K562 (cell line): ENCODE results near the gene F11R. TPM values are rescaled to one million over a fixed set of nuclear protein-coding genes. Genes with fewer than 3 reads are reported as not detected.

Experiments
- ATAC-seq: fragments of 200-7000 bp; cut with Tn5 transposase; 3 replicates; pipeline ENCODE4 v1.9.1; 2020; ENCODE audit warnings: moderate library complexity
- BruUV-seq: library from RNA; stranded (reverse); fragments of 400-500 nt; replicated peaks from 2 replicates; lab custom pipeline; 2021; lab: Mats Ljungman, UMichigan
- CTCF ChIA-PET: fragments of 300-600 bp; formaldehyde crosslinking; extraction: SDS; loops from one replicate; lab custom pipeline; 2021; ENCODE audit warnings: low intra/inter-chr PET ratio; lab: Yijun Ruan, JAX
- POLR2A ChIA-PET: fragments of 300-600, 350-650 bp; sonication (Branson Sonifier 250); formaldehyde crosslinking; extraction: SDS; loops from one replicate; lab custom pipeline; 2021; ENCODE audit warnings: antibody characterized with exemption, inconsistent platforms; lab: Yijun Ruan, JAX
- DNase-seq, 4 experiments: peaks; one replicate each; pipeline versions ENCODE4 v3.0.0 to v3.0.0-alpha.2; 2011 to 2018; ENCODE audit warnings: low spot score in 3 of 4, mixed read lengths in 3 of 4; ENCODE audit errors: extremely low read depth in 1 of 4
- FAIRE-seq: peaks from 2 replicates; lab custom pipeline; 2011; peaks lifted over from hg19 to GRCh38; lab: Jason Lieb, UNC
- H2AFZ ChIP-seq: 2 replicates; pipeline ENCODE4 v1.6.0; 2011; ENCODE audit warnings: low read depth, low read length, control low read depth, inconsistent platforms
- H3K27ac ChIP-seq: fragments of 200-600 bp; 3 replicates; pipeline ENCODE4 v1.8.0; 2011; ENCODE audit warnings: low read depth, mild to moderate bottlenecking, control low read depth, inconsistent platforms, low read length, moderate library complexity, mixed read lengths; ENCODE audit errors: extremely low read depth
- H3K27me3 ChIP-seq, 2 experiments: fragments of 300-600 bp in 1 of 2; 2 replicates in 1 of 2; 3 replicates in 1 of 2; pipeline versions ENCODE4 v1.6.0 to v1.8.0; 2011; ENCODE audit warnings: inconsistent platforms in 2 of 2, low read length in 2 of 2, mild to moderate bottlenecking in 1 of 2, mixed read lengths in 1 of 2, moderate library complexity in 1 of 2; ENCODE audit not compliant: control insufficient read depth in 2 of 2, insufficient read depth in 2 of 2
- H3K36me3 ChIP-seq: fragments of 300-600 bp; 3 replicates; pipeline ENCODE4 v1.8.0; 2011; ENCODE audit warnings: mild to moderate bottlenecking, low read length, inconsistent platforms; ENCODE audit not compliant: control insufficient read depth, insufficient read depth
- H3K4me1 ChIP-seq, 2 experiments: fragments of 200-600 bp in 1 of 2; replicated peaks in 1 of 2; 2 replicates in 1 of 2; 3 replicates in 1 of 2; pipeline versions ENCODE4 v1.5.1 to v1.8.0; 2011; ENCODE audit warnings: inconsistent platforms in 2 of 2, low read length in 2 of 2, mild to moderate bottlenecking in 1 of 2, mixed read lengths in 1 of 2, moderate library complexity in 1 of 2; ENCODE audit not compliant: control insufficient read depth in 2 of 2, insufficient read depth in 2 of 2
- H3K4me2 ChIP-seq: 2 replicates; pipeline ENCODE4 v1.6.1; 2011; ENCODE audit warnings: low read length, control low read depth, inconsistent platforms, mixed read lengths; ENCODE audit not compliant: insufficient read depth
- H3K4me3 ChIP-seq: fragments of 200-600 bp; sonication (generic), shearing (Covaris generic); 2 replicates; pipeline ENCODE4 v1.5.1; 2016; ENCODE audit warnings: control low read depth, inconsistent platforms
- H3K79me2 ChIP-seq: fragments of 200-600 bp; 3 replicates; pipeline ENCODE4 v1.8.0; 2011; ENCODE audit warnings: low read length, inconsistent platforms; ENCODE audit not compliant: control insufficient read depth, insufficient read depth
- H3K9ac ChIP-seq, 2 experiments: 2 replicates each; pipeline versions ENCODE4 v1.6.0 to v1.6.1; 2011; ENCODE audit warnings: low read depth in 2 of 2, low read length in 2 of 2, control low read depth in 1 of 2, inconsistent platforms in 1 of 2, mild to moderate bottlenecking in 1 of 2, mixed read lengths in 1 of 2; ENCODE audit not compliant: insufficient read depth in 1 of 2
- H3K9me1 ChIP-seq: one replicate; pipeline ENCODE4 v1.6.0; 2011; ENCODE audit warnings: inconsistent platforms, mild to moderate bottlenecking, low read length, moderate library complexity; ENCODE audit not compliant: control insufficient read depth, insufficient read depth
- H3K9me3 ChIP-seq: replicated peaks from 2 replicates; pipeline ENCODE4 v1.5.1; 2011; ENCODE audit warnings: low read depth, low read length, inconsistent platforms; ENCODE audit not compliant: control insufficient read depth, insufficient read depth
- H4K20me1 ChIP-seq: replicated peaks from 2 replicates; pipeline ENCODE4 v1.6.1; 2011; ENCODE audit warnings: low read length, inconsistent platforms, mixed read lengths; ENCODE audit not compliant: control insufficient read depth, insufficient read depth
- BCOR ChIP-seq: fragments of 450-650 bp; IDR thresholded peaks from 2 replicates; pipeline ENCODE4 v1.6.1; 2016
- CBX8 ChIP-seq: fragments of 200-600 bp; sonication (generic); IDR thresholded peaks from 2 replicates; pipeline ENCODE4 v1.6.1; 2012; ENCODE audit warnings: borderline replicate concordance, mixed run types, low read depth, mild to moderate bottlenecking, moderate library complexity, mixed read lengths, low read length, control low read depth, inconsistent platforms; ENCODE audit not compliant: poor library complexity, severe bottlenecking; ENCODE audit errors: extremely low read depth
- MYNN ChIP-seq, 2 experiments: sonication (generic); formaldehyde crosslinking in 1 of 2; IDR thresholded peaks; 2 replicates each; pipeline versions ENCODE4 v1.5.0 to v1.6.1; 2016 to 2020; ENCODE audit warnings: antibody characterized with exemption in 1 of 2, missing genetic modification reagents in 1 of 2
- NFYB ChIP-seq: IDR thresholded peaks from 2 replicates; pipeline ENCODE4 v1.6.1; 2011; ENCODE audit warnings: mild to moderate bottlenecking, moderate library complexity; ENCODE audit not compliant: insufficient read length; ENCODE audit errors: extremely low read depth
- PTRF ChIP-seq: fragments of 450-650 bp; IDR thresholded peaks from 2 replicates; pipeline ENCODE4 v1.6.1; 2016; ENCODE audit warnings: mild to moderate bottlenecking, missing genetic modification characterization, missing compliant biosample characterization
- SMAD4 ChIP-seq: fragments of 250-450 bp; sonication (Bioruptor Pico); conservative IDR thresholded peaks from 2 replicates; pipeline ENCODE4 v1.8.0; 2021; ENCODE audit warnings: inconsistent platforms, mild to moderate bottlenecking, moderate library complexity
- TAF9B ChIP-seq: fragments of 450-650 bp; IDR thresholded peaks from 2 replicates; pipeline ENCODE4 v1.6.1; 2018; ENCODE audit warnings: mild to moderate bottlenecking; ENCODE audit not compliant: partially characterized antibody
- THRAP3 ChIP-seq: fragments of 450-650 bp; IDR thresholded peaks from 2 replicates; pipeline ENCODE4 v1.6.1; 2016; ENCODE audit warnings: mild to moderate bottlenecking, inconsistent platforms, borderline replicate concordance
- WGBS: fragments of 100-300 bp; shearing (Covaris generic); methylation state at CpG from one replicate; pipeline ENCODE4 v1.1.6; 2016; ENCODE audit warnings: low coverage, mixed read lengths; ENCODE audit not compliant: insufficient coverage; ENCODE audit errors: missing lambda C conversion rate; 5-methylcytosine and 5-hydroxymethylcytosine counted together
- in situ Hi-C: fragments of 300-500 bp; cut with MboI; formaldehyde crosslinking; loops from 4 replicates; pipeline ENCODE4 v1.15.0; 2018; ENCODE audit warnings: inconsistent platforms, mixed read lengths
- intact Hi-C: fragments of 100-400 bp; cut with micrococcal nuclease; formaldehyde crosslinking; loops from 2 replicates; pipeline ENCODE4 v1.14.2; 2022
- polyA plus RNA-seq, 8 experiments: library from polyadenylated mRNA; depleted of rRNA in 4 of 8; stranded (reverse) in 5 of 8; unstranded in 3 of 8; fragments of >200 nt; fragmentation: Nextera tagmentation in 2 of 8; fragmentation: Illumina TruSeq in 1 of 8; extraction: Ambion mirVana in 2 of 8; extraction: Trizol in 1 of 8; gene quantifications; 2 replicates each; pipeline versions ENCODE4 v1.2.1 to v1.2.3, GENCODE V29; 2011 to 2014; ENCODE audit warnings: inconsistent platforms in 1 of 8, missing spikeins in 1 of 8
- total RNA-seq, 7 experiments: library from RNA; depleted of rRNA in 6 of 7; stranded (reverse); fragments of >200 nt in 6 of 7; fragmentation: Illumina TruSeq in 2 of 7; extraction: Trizol in 2 of 7; gene quantifications; 2 replicates each; pipeline versions ENCODE4 v1.2.1 to v1.2.3, GENCODE V29; 2011 to 2021; ENCODE audit warnings: low replicate concordance in 1 of 7
- TF ChIP-seq, protein P1 (sequence below), 2 experiments: fragments of 450-650 bp in 1 of 2; IDR thresholded peaks; 2 replicates each; pipeline ENCODE4 v1.6.1; 2011 to 2017; ENCODE audit warnings: low read depth in 2 of 2, antibody characterized with exemption in 1 of 2, borderline replicate concordance in 1 of 2, low read length in 1 of 2, mild to moderate bottlenecking in 1 of 2, mixed read lengths in 1 of 2; ENCODE audit not compliant: control insufficient read depth in 1 of 2

The F11R gene
- total and polyA plus RNA-seq, 9 of the 15 experiments (the other 6 are each of a cell fraction or from before 2014, with no cell fraction given) = 27.4 to 187 (median 52.5) TPM

DNA sequence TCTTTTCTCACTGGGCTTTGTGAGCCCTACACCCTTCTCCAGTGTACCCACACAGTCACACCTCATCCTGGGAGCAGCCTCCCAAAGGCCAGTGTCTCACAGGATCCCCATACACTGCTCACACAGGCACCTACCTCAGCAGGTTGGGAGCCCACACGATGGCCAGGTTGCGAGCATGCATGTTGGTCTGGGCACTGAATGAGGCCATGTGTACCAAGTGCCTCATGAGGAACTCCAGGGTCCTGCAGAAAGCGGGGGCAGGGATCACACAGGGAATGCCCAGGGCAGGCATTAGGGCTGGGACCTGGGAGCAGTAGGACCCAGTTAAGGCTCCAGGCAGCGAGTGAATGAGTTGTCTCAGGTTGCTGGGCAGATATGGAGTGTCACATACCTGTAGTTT lies 33.3 kb upstream of the F11R start:
- Histone ChIP-seq H3K4me3 (no peak overlapping the region), H4K20me1 (no peaks in the 10 kb centered on the region), H3K9me1 (no peaks in the 10 kb centered on the region), H3K4me1 (peaks cover 0 to 5% of the 10 kb centered on the region in 2 experiments; a peak in 4 of 5 replicates), H3K4me2 (no peak overlapping the region), H3K9ac (peak overlapping the region in 1 of 2 experiments; percentile 50; a peak in 1 of 4 replicates), H3K36me3 (no peaks in the 10 kb centered on the region), H2AFZ (no peak overlapping the region), H3K9me3 (no peaks in the 10 kb centered on the region), H3K79me2 (no peaks in the 10 kb centered on the region), H3K27me3 (no peaks in the 10 kb centered on the region), H3K27ac (no peak overlapping the region)
- CTCF ChIA-PET = no interaction called here
- 54% methylated on average over 4 of the region's 4 CpGs for WGBS
- POLR2A ChIA-PET = interaction anchor here (2.6 kb wide), 1 partner anchor 9 kb away, joined by 13 read pairs; the partner anchor contains the start of gene USF1
- in situ Hi-C loops (no loop called here), intact Hi-C loops (no loop called here)
- no peak for DNase-seq
- ATAC-seq = no peak
- TF ChIP-seq THRAP3 (no peak), TAF9B (no peak), PTRF (tag) (no peak), NFYB (no peak), CBX8 (no peak), BCOR (no peak), SMAD4 (CRISPR knock-in tag) (no peak), MYNN (IDR thresholded peaks at IDR 0.05) (no peak), MYNN (CRISPR knock-in tag; IDR thresholded peaks at IDR 0.05) (no peak)
- TF ChIP-seq, protein P1, sequence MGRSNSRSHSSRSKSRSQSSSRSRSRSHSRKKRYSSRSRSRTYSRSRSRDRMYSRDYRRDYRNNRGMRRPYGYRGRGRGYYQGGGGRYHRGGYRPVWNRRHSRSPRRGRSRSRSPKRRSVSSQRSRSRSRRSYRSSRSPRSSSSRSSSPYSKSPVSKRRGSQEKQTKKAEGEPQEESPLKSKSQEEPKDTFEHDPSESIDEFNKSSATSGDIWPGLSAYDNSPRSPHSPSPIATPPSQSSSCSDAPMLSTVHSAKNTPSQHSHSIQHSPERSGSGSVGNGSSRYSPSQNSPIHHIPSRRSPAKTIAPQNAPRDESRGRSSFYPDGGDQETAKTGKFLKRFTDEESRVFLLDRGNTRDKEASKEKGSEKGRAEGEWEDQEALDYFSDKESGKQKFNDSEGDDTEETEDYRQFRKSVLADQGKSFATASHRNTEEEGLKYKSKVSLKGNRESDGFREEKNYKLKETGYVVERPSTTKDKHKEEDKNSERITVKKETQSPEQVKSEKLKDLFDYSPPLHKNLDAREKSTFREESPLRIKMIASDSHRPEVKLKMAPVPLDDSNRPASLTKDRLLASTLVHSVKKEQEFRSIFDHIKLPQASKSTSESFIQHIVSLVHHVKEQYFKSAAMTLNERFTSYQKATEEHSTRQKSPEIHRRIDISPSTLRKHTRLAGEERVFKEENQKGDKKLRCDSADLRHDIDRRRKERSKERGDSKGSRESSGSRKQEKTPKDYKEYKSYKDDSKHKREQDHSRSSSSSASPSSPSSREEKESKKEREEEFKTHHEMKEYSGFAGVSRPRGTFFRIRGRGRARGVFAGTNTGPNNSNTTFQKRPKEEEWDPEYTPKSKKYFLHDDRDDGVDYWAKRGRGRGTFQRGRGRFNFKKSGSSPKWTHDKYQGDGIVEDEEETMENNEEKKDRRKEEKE (IDR thresholded peaks at IDR 0.05; ENCODE audit: borderline replicate concordance in 1 of 2, control insufficient read depth in 1 of 2, low read depth in 2 of 2, low read length in 1 of 2) = no peak
- FAIRE-seq = no peak
- BruUV-seq = no TSS peak
